ENCODE data around the gene NAB2. TPM values are rescaled to one million over a fixed set of nuclear protein-coding genes. Genes with fewer than 3 reads are reported as not detected.

Gene NAB2
- total and polyA plus RNA-seq, 2 of the 8 experiments (the other 6 are each of a cell fraction or from before 2014, with no cell fraction given), result 20.9 to 23.5 TPM

DNA sequence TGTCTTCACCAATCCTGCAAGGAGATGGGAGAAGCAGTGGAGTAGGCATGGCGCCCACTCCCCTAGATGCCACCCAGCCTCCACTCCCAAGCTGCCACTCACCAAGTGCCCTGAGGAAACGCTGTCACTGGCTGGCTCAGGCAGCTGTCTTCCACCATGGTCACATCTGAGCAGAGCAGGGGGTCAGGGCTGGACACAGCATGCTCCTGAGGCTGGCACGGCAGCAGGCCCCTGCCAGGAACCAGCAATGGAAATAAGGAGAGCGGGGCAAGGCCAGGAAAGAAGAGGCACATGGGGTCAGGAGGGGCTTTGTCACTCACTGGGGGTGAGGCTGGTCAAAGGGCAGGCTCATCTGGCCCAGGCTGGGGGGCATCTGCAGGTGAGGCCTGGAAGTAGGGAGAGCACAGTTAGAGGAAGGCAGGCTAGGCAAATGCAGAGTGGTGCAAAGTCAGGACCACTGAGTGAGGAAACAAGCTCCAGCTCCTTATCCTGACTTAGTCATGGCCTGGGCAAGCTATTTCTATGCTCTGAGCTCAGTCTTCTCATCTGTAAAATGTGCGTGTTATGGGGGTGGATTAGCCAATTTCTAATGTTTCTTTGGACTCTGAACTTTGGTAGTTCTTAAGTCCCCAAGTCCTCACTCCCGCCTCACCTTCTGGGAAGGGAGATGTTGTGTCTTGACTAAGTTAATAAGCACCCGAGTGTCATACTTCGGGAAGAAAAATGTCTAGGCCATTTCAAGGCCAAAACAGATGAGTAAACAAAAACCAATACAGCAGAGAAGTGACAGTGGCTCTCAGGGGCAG is 8.0 kb downstream of the NAB2 start:
- Histone ChIP-seq H3K27ac (ENCODE audit: low read depth, low read length) (no peak overlapping the region), H3K9me3 (ENCODE audit: insufficient read depth in 2 of 2, low read depth in 1 of 2, low read length in 1 of 2) (no peaks in the 10 kb centered on the region), H3K27me3 (replicated peaks in 1 of 4; ENCODE audit: control insufficient read depth in 3 of 4, extremely low read depth in 1 of 4, insufficient read depth in 3 of 4, low read length in 3 of 4) (no peaks in the 10 kb centered on the region), H4K5ac (ENCODE audit: insufficient read length, low read depth, low read length) (no peak overlapping the region), H3K4me2 (ENCODE audit: insufficient read depth in 1 of 2, low read depth in 2 of 2, low read length in 2 of 2) (no peak overlapping the region), H3K79me2 (ENCODE audit: control insufficient read depth in 1 of 2, insufficient read depth in 2 of 2, low read length in 2 of 2) (no peaks in the 10 kb centered on the region; a peak in 1 of 4 replicates), H3K23me2 (ENCODE audit: low read depth, low read length) (no peaks in the 10 kb centered on the region), H3K4ac (replicated peaks; ENCODE audit: insufficient read length, low read depth, low read length) (no peak overlapping the region), H2AFZ (ENCODE audit: low read length) (no peak overlapping the region), H2AK5ac (ENCODE audit: low read depth, low read length) (no peak overlapping the region), H3K4me1 (replicated peaks in 1 of 4; ENCODE audit: control insufficient read depth in 3 of 4, insufficient read depth in 4 of 4, low read length in 3 of 4) (peaks cover 0 to 21% (median 15%) of the 10 kb centered on the region in 4 experiments; a peak in 6 of 7 replicates), H2BK12ac (ENCODE audit: low read depth, low read length) (no peak overlapping the region), H4K20me1 (replicated peaks in 1 of 2; ENCODE audit: control insufficient read depth in 1 of 2, insufficient read depth in 2 of 2, low read length in 2 of 2) (peaks cover 0 to 2% of the 10 kb centered on the region in 2 experiments), H3K18ac (ENCODE audit: extremely low read depth, low read length) (no peak overlapping the region), H3K4me3 (ENCODE audit: extremely low read depth in 1 of 4, insufficient read depth in 2 of 4, low read depth in 3 of 4, low read length in 4 of 4) (no peak overlapping the region), H2BK120ac (replicated peaks; ENCODE audit: low read depth, low read length) (no peak overlapping the region), H2BK15ac (ENCODE audit: low read length) (no peak overlapping the region), H3K9ac (replicated peaks in 1 of 4; ENCODE audit: extremely low read depth in 1 of 4, low read depth in 3 of 4, low read length in 3 of 4) (no peak overlapping the region), H3K56ac (replicated peaks; ENCODE audit: insufficient read length, low read depth, low read length) (no peak overlapping the region), H3K23ac (ENCODE audit: insufficient read length) (no peak overlapping the region), H4K91ac (replicated peaks; ENCODE audit: insufficient read length, low read length) (no peak overlapping the region), H3K14ac (ENCODE audit: insufficient read length) (no peak overlapping the region), H2BK5ac (ENCODE audit: low read depth, low read length) (peak overlapping the region; percentile 75; the same call in 1 of the 2 replicates), H3K36me3 (ENCODE audit: control insufficient read depth in 2 of 4, insufficient read depth in 4 of 4, low read length in 3 of 4) (peaks cover 6 to 24% (median 14%) of the 10 kb centered on the region in 4 experiments), H3K79me1 (ENCODE audit: low read depth, low read length) (no peaks in the 10 kb centered on the region; the same call in 1 of the 2 replicates), H4K8ac (ENCODE audit: extremely low read depth, insufficient read depth, low read length) (no peak overlapping the region), H2BK20ac (ENCODE audit: low read length) (no peak overlapping the region)
- ChIA-PET CTCF (ENCODE audit: partially characterized antibody) (interaction anchor here (0.9 to 14.0 kb wide), 13 partner anchors 9 to 146 kb away, joined by 3 to 325 read pairs (median 5); partner anchors contain the start of gene STAT6), POLR2A (ENCODE audit: partially characterized antibody) (interaction anchor here (1.2 to 16.5 kb wide), 7 partner anchors 8 to 45 kb away, joined by 3 to 352 read pairs (median 4); partner anchors contain the start of genes LRP1, NAB2 and STAT6)
- DNase-seq (ENCODE audit: low read depth in 1 of 2, low spot score in 2 of 2), result no peak
- TF ChIP-seq JUN (IDR thresholded peaks at IDR 0.05; ENCODE audit: low read depth, low read length) (no peak), SIRT6 (IDR thresholded peaks at IDR 0.05; ENCODE audit: low read length) (no peak), EP300 (IDR thresholded peaks at IDR 0.05; ENCODE audit: borderline replicate concordance in 1 of 2, low read depth in 2 of 2, low read length in 2 of 2) (no peak), SUZ12 (IDR thresholded peaks at IDR 0.05; ENCODE audit: low read length) (no peak), YY1 (IDR thresholded peaks at IDR 0.05; ENCODE audit: low read depth, low read length) (no peak), RAD21 (IDR thresholded peaks at IDR 0.05 in 1 of 2, conservative IDR thresholded peaks at IDR 0.05 in 1 of 2; ENCODE audit: low read depth in 2 of 2, low read length in 2 of 2) (no peak), SP2 (IDR thresholded peaks at IDR 0.05; ENCODE audit: low read length) (no peak), PHF8 (conservative IDR thresholded peaks at IDR 0.05; ENCODE audit: low read depth, low read length) (no peak), TAF7 (optimal IDR thresholded peaks at IDR 0.05; ENCODE audit: borderline replicate concordance, low read depth, low read length) (no peak)
- TF ChIP-seq, protein P1, sequence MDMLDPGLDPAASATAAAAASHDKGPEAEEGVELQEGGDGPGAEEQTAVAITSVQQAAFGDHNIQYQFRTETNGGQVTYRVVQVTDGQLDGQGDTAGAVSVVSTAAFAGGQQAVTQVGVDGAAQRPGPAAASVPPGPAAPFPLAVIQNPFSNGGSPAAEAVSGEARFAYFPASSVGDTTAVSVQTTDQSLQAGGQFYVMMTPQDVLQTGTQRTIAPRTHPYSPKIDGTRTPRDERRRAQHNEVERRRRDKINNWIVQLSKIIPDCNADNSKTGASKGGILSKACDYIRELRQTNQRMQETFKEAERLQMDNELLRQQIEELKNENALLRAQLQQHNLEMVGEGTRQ (IDR thresholded peaks at IDR 0.05; ENCODE audit: low read length), result no peak
- FAIRE-seq, result no peak
- WGBS, 2 experiments (ENCODE audit: extremely low coverage in 1 of 2, insufficient coverage in 1 of 2, insufficient read length in 1 of 2, insufficient replicate concordance in 2 of 2, low coverage in 1 of 2, low lambda C conversion rate in 2 of 2, missing lambda C conversion rate in 1 of 2), result 93% methylated on average over 8 of the region's 8 CpGs; no CpG with 5 or more reads in 1 of the 2 experiments
